Measurements from ENCODE around the gene NFKB1.

Gene NFKB1

GRCh38 chr4:102526532-102526931, 25.4 kb downstream of the NFKB1 start:
- DNase-seq (ENCODE audit: low read depth in 2 of 2): no peak
- no peak for TF ChIP-seq CTCF (IDR thresholded peaks at IDR 0.05; ENCODE audit: low read depth, low read length)
- no peak overlapping the region for H3K4me3 ChIP-seq (replicated peaks in 1 of 2; ENCODE audit: low read depth in 2 of 2, low read length in 2 of 2)

GRCh38 chr4:102527695-102528283, 26.6 kb downstream of the NFKB1 start:
- H3K4me3 ChIP-seq (replicated peaks in 1 of 2; ENCODE audit: low read depth in 2 of 2, low read length in 2 of 2): no peak overlapping the region
- DNase-seq (ENCODE audit: low read depth in 2 of 2): no peak
- TF ChIP-seq CTCF (IDR thresholded peaks at IDR 0.05; ENCODE audit: low read depth, low read length): no peak

DNA sequence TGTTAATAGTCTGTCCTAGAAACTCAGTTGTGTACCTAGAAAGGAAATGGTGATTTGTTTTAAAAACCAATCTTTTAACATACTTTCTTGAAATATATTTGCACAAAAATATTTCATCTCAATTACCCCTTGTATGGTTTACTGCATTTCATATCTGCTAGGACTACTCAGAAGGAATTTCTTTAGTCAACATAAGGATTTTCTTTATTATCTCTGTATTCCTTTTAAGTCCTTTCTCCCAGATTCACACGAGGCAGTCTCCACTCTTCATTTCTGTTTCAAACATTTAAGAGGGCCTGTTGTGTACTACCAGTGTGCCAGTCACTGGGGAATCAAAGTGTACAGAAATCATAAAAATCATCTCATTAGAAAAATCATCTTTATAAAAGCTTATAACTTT, 28.8 kb downstream of the NFKB1 start:
- no peak for DNase-seq (ENCODE audit: low read depth in 2 of 2)
- no peak overlapping the region for H3K4me3 ChIP-seq (replicated peaks in 1 of 2; ENCODE audit: low read depth in 2 of 2, low read length in 2 of 2)
- TF ChIP-seq CTCF (IDR thresholded peaks at IDR 0.05; ENCODE audit: low read depth, low read length): no peak

DNA sequence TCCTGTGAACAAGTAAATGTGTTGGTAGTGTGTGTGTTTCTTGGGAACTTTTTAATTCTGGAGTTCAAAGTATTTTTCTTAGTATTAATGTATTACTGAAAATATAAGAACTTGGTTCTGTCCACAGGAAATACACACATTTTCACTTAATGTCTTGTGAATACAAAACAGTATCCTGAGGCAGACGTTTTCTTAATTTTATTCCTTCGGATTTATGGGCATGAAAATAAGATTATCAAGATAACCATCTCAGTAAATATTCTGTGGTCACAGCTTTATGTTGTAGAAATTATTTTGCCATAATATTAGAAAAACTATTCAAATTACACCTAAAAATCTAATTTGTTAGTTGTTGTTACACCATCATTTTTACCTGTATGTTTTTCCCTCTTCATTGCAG, 29.8 kb downstream of the NFKB1 start:
- no peak overlapping the region for H3K4me3 ChIP-seq (replicated peaks in 1 of 2; ENCODE audit: low read depth in 2 of 2, low read length in 2 of 2)
- no peak for TF ChIP-seq CTCF (IDR thresholded peaks at IDR 0.05; ENCODE audit: low read depth, low read length)
- no peak for DNase-seq (ENCODE audit: low read depth in 2 of 2)

DNA sequence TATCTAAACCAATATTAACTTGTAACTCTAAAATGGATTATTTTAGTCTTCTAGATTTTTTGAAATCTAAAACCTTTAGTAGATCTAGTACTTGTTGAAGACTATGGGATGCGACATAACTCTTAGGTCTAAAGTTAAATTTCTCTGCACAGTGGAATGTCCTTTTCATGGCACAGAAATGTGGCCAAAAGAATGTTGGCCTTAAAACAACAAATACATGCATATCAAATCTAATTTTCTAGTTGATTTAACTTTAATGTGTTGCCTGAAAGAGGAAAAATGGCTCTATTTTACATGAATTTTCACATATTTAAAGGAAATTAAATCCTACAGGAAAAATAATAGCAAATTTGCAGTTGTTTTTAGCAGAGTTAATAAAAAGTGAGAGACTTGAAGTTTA, 30.3 kb downstream of the NFKB1 start:
- no peak overlapping the region for H3K4me3 ChIP-seq (replicated peaks in 1 of 2; ENCODE audit: low read depth in 2 of 2, low read length in 2 of 2)
- DNase-seq (ENCODE audit: low read depth in 2 of 2): no peak
- TF ChIP-seq CTCF (IDR thresholded peaks at IDR 0.05; ENCODE audit: low read depth, low read length): no peak

DNA sequence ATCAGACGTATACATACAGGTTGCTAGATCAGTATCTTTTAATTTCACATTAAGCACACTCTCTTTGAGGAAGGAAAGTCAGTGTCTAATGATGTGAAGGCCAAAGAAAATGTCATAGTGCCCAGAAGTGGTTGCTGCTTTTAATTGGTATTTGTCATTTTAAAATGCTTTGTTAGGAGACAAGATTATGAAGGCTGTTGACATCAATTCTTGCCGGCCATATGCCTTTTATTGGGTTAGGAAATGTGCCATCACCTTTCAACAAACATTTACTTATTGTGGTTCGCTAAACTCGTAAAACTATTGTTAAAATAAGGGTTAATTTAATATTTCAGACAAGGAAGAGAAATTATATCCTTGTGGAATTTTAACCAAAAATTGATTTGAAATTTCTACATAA, 32.2 kb downstream of the NFKB1 start:
- no peak overlapping the region for H3K4me3 ChIP-seq (replicated peaks in 1 of 2; ENCODE audit: low read depth in 2 of 2, low read length in 2 of 2)
- no peak for TF ChIP-seq CTCF (IDR thresholded peaks at IDR 0.05; ENCODE audit: low read depth, low read length)
- DNase-seq (ENCODE audit: low read depth in 2 of 2): no peak

DNA sequence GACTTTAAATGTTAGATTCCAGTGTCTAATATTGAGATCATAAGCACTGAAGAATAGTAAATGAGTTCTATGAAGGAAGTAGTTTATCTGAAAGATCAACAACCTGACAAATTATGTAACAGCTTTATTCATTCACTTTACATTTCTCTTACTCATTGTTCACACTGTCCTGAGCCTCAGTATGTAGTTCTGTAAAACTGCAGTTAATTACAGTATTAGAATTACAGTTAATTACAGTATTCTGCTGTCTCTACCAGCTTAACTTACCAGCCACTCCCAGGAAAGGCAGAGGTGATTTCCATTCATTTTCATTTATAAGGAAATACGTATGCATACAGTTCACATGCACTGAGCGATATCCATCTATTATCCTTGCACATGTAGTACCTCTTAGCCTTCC, 32.7 kb downstream of the NFKB1 start:
- DNase-seq (ENCODE audit: low read depth in 2 of 2): no peak
- no peak for TF ChIP-seq CTCF (IDR thresholded peaks at IDR 0.05; ENCODE audit: low read depth, low read length)
- no peak overlapping the region for H3K4me3 ChIP-seq (replicated peaks in 1 of 2; ENCODE audit: low read depth in 2 of 2, low read length in 2 of 2)
